Measurements from ENCODE around the gene CELA2A. TPM values are rescaled to one million over a fixed set of nuclear protein-coding genes. Genes with fewer than 3 reads are reported as not detected.
"Not testable (repeated sequence)": the region's sequence is repeated elsewhere in the genome, so short reads cannot be mapped to it uniquely, and the experiment has no call there.

The CELA2A gene
- total RNA-seq, 2 experiments from 2014 or later = not detected

GRCh38 chr1:15448877-15449462 lies 7.6 kb upstream of the CELA2A start:
- ChIA-PET CTCF (interaction anchor here (1.5 kb wide), 1 partner anchor 126 kb away, joined by 5 read pairs; no protein-coding TSS in a partner anchor), POLR2A (no interaction called here)
- no peak overlapping the region for H3K27ac Mint-ChIP-seq
- H3K4me1 Mint-ChIP-seq (ENCODE audit: low read depth) = no peaks in the 10 kb centered on the region
- no peaks in the 10 kb centered on the region for H3K36me3 Mint-ChIP-seq
- no peak for DNase-seq
- no peaks in the 10 kb centered on the region for H3K9me3 Mint-ChIP-seq
- H3K27me3 Mint-ChIP-seq = peaks cover 4% of the 10 kb centered on the region
- no peak overlapping the region for H3K4me3 Mint-ChIP-seq
- intact Hi-C loops (cut with micrococcal nuclease) = no loop called here

GRCh38 chr1:15449567-15449966 lies 7.0 kb upstream of the CELA2A start:
- Mint-ChIP-seq H3K4me1 (ENCODE audit: low read depth) (no peaks in the 10 kb centered on the region), H3K27ac (no peak overlapping the region), H3K27me3 (peaks cover 4% of the 10 kb centered on the region), H3K9me3 (no peaks in the 10 kb centered on the region), H3K36me3 (no peaks in the 10 kb centered on the region), H3K4me3 (no peak overlapping the region)
- ChIA-PET CTCF (interaction anchor here (1.5 kb wide), 1 partner anchor 126 kb away, joined by 5 read pairs; no protein-coding TSS in a partner anchor), POLR2A (no interaction called here)
- intact Hi-C loops (cut with micrococcal nuclease) = no loop called here
- DNase-seq = no peak

GRCh38 chr1:15451014-15451722 lies 5.4 kb upstream of the CELA2A start:
- Mint-ChIP-seq H3K9me3 (no peaks in the 10 kb centered on the region), H3K4me3 (no peak overlapping the region), H3K4me1 (ENCODE audit: low read depth) (no peaks in the 10 kb centered on the region), H3K27me3 (peaks cover 2% of the 10 kb centered on the region), H3K36me3 (no peaks in the 10 kb centered on the region), H3K27ac (no peak overlapping the region)
- ChIA-PET POLR2A (no interaction called here), CTCF (no interaction called here)
- intact Hi-C loops (cut with micrococcal nuclease) = no loop called here
- no peak for DNase-seq

- Mint-ChIP-seq H3K36me3 (no peaks in the 10 kb centered on the region), H3K4me3 (no peak overlapping the region), H3K9me3 (no peaks in the 10 kb centered on the region), H3K4me1 (ENCODE audit: low read depth) (no peaks in the 10 kb centered on the region), H3K27ac (no peak overlapping the region), H3K27me3 (peaks cover 2% of the 10 kb centered on the region)
- DNase-seq = no peak
- ChIA-PET CTCF (no interaction called here), POLR2A (no interaction called here)
- intact Hi-C loops (cut with micrococcal nuclease) = no loop called here
Observed at GRCh38 chr1:15452216-15452615, 4.3 kb upstream of the CELA2A start.

- H3K27ac Mint-ChIP-seq = no peak overlapping the region
- CTCF ChIA-PET = no interaction called here
- no peaks in the 10 kb centered on the region for H3K36me3 Mint-ChIP-seq
- no peaks in the 10 kb centered on the region for H3K4me1 Mint-ChIP-seq (ENCODE audit: low read depth)
- POLR2A ChIA-PET = no interaction called here
- H3K27me3 Mint-ChIP-seq = peaks cover 2% of the 10 kb centered on the region
- intact Hi-C loops (cut with micrococcal nuclease) = no loop called here
- H3K4me3 Mint-ChIP-seq = no peak overlapping the region
- no peak for DNase-seq
- no peaks in the 10 kb centered on the region for H3K9me3 Mint-ChIP-seq
Observed at GRCh38 chr1:15452866-15453571, 3.5 kb upstream of the CELA2A start.

- H3K27me3 Mint-ChIP-seq = peaks cover 2% of the 10 kb centered on the region
Observed at GRCh38 chr1:15453734-15454133, 2.8 kb upstream of the CELA2A start.

GRCh38 chr1:15454256-15454655 lies 2.3 kb upstream of the CELA2A start:
- CTCF ChIA-PET = no interaction called here
- intact Hi-C loops (cut with micrococcal nuclease) = no loop called here
- POLR2A ChIA-PET = no interaction called here
- Mint-ChIP-seq H3K36me3 (no peaks in the 10 kb centered on the region), H3K27me3 (peaks cover 2% of the 10 kb centered on the region), H3K4me3 (no peak overlapping the region), H3K9me3 (no peaks in the 10 kb centered on the region), H3K27ac (no peak overlapping the region), H3K4me1 (ENCODE audit: low read depth) (no peaks in the 10 kb centered on the region)
- no peak for DNase-seq

More at GRCh38 chr1:15453734-15454133, 2.8 kb upstream of the CELA2A start:
- intact Hi-C loops (cut with micrococcal nuclease) = no loop called here
- DNase-seq = no peak
- Mint-ChIP-seq H3K4me1 (ENCODE audit: low read depth) (no peaks in the 10 kb centered on the region), H3K27ac (no peak overlapping the region), H3K9me3 (no peaks in the 10 kb centered on the region), H3K4me3 (no peak overlapping the region), H3K36me3 (no peaks in the 10 kb centered on the region)
- ChIA-PET CTCF (no interaction called here), POLR2A (no interaction called here)

GRCh38 chr1:15455522-15455921 lies 1.0 kb upstream of the CELA2A start:
- H3K9me3 Mint-ChIP-seq = no peaks in the 10 kb centered on the region
- no peak for DNase-seq
- peaks cover 5% of the 10 kb centered on the region for H3K27me3 Mint-ChIP-seq
- H3K27ac Mint-ChIP-seq = no peak overlapping the region
- intact Hi-C loops (cut with micrococcal nuclease) = no loop called here
- no peaks in the 10 kb centered on the region for H3K36me3 Mint-ChIP-seq
- no peak overlapping the region for H3K4me3 Mint-ChIP-seq
- POLR2A ChIA-PET = no interaction called here
- CTCF ChIA-PET = no interaction called here
- no peaks in the 10 kb centered on the region for H3K4me1 Mint-ChIP-seq (ENCODE audit: low read depth)

GRCh38 chr1:15457585-15457984 lies 1.1 kb downstream of the CELA2A start:
- intact Hi-C loops (cut with micrococcal nuclease) = no loop called here
- Mint-ChIP-seq H3K4me3 (no peak overlapping the region), H3K9me3 (no peaks in the 10 kb centered on the region), H3K36me3 (no peaks in the 10 kb centered on the region), H3K27ac (no peak overlapping the region), H3K4me1 (ENCODE audit: low read depth) (no peaks in the 10 kb centered on the region), H3K27me3 (peaks cover 3% of the 10 kb centered on the region)
- ChIA-PET POLR2A (interaction anchor here (0.6 kb wide), 1 partner anchor 205 kb away, joined by 5 read pairs; no protein-coding TSS in a partner anchor), CTCF (no interaction called here)
- no peak for DNase-seq

- H3K9me3 Mint-ChIP-seq; POLR2A ChIA-PET; H3K27ac Mint-ChIP-seq; H3K4me3 Mint-ChIP-seq; H3K4me1 Mint-ChIP-seq (ENCODE audit: low read depth); H3K27me3 Mint-ChIP-seq; H3K36me3 Mint-ChIP-seq; CTCF ChIA-PET; intact Hi-C loops (cut with micrococcal nuclease); DNase-seq: not testable (repeated sequence)
Observed at GRCh38 chr1:15458388-15458787, 1.9 kb downstream of the CELA2A start.

GRCh38 chr1:15459771-15460707 lies 3.5 kb downstream of the CELA2A start:
- Mint-ChIP-seq H3K4me1 (ENCODE audit: low read depth) (no peaks in the 10 kb centered on the region), H3K27ac (no peak overlapping the region), H3K27me3 (peaks cover 3% of the 10 kb centered on the region), H3K9me3 (no peaks in the 10 kb centered on the region), H3K36me3 (no peaks in the 10 kb centered on the region), H3K4me3 (no peak overlapping the region)
- DNase-seq = no peak
- POLR2A ChIA-PET = interaction anchor here (0.7 kb wide), 1 partner anchor 40 kb away, joined by 4 read pairs; no protein-coding TSS in a partner anchor
- intact Hi-C loops (cut with micrococcal nuclease) = no loop called here
- CTCF ChIA-PET = no interaction called here

- ChIA-PET POLR2A (no interaction called here), CTCF (no interaction called here)
Observed at GRCh38 chr1:15460708-15461095, 4.2 kb downstream of the CELA2A start.

More at GRCh38 chr1:15460708-15461095, 4.2 kb downstream of the CELA2A start:
- no peaks in the 10 kb centered on the region for H3K4me1 Mint-ChIP-seq (ENCODE audit: low read depth)
- DNase-seq = no peak
- no peaks in the 10 kb centered on the region for H3K36me3 Mint-ChIP-seq
- no peaks in the 10 kb centered on the region for H3K9me3 Mint-ChIP-seq
- intact Hi-C loops (cut with micrococcal nuclease) = no loop called here
- H3K4me3 Mint-ChIP-seq = no peak overlapping the region
- H3K27ac Mint-ChIP-seq = no peak overlapping the region
- H3K27me3 Mint-ChIP-seq = peaks cover 3% of the 10 kb centered on the region

Data from activated CD4-positive, alpha-beta memory T cell treated with anti-CD3 and anti-CD28 coated beads for 36 hours (primary cell).